Skin of body (tissue), 2 donors: ENCODE measurements around the gene GMDS. TPM values are rescaled to one million over a fixed set of nuclear protein-coding genes. Genes with fewer than 3 reads are reported as not detected.

Experiments used
- DNase-seq: peaks from one replicate; lab custom pipeline; 2025; lab: John Stamatoyannopoulos, UW
- total RNA-seq: library from RNA; depleted of rRNA; stranded (reverse); fragments of >200 nt; gene quantifications from one replicate; pipeline ENCODE4 v1.2.3, GENCODE V29; 2014

GMDS gene
- total RNA-seq, 1 donor from 2014 or later: 12.5 TPM

GRCh38 chr6:1631251-1631650, 614.2 kb downstream of the GMDS start:
- DNase-seq: no peak

- DNase-seq: no peak
These were observed 614.6 kb downstream of the GMDS start for GRCh38 chr6:1630771-1631217.

GRCh38 chr6:1630212-1630770, 615.1 kb downstream of the GMDS start:
- no peak for DNase-seq

GRCh38 chr6:1629316-1629715, 616.1 kb downstream of the GMDS start:
- DNase-seq: no peak

- DNase-seq: no peak
These were observed 617.4 kb downstream of the GMDS start for GRCh38 chr6:1627827-1628560.

- no peak for DNase-seq
These were observed 618.9 kb downstream of the GMDS start for GRCh38 chr6:1626481-1626880.

- no peak for DNase-seq
These were observed 619.5 kb downstream of the GMDS start for GRCh38 chr6:1625794-1626435.

- no peak for DNase-seq
These were observed 620.3 kb downstream of the GMDS start for GRCh38 chr6:1624851-1625781.

- no peak for DNase-seq
These were observed 621.2 kb downstream of the GMDS start for GRCh38 chr6:1624058-1624850.

GRCh38 chr6:1623769-1624057, 621.7 kb downstream of the GMDS start:
- DNase-seq: no peak

- DNase-seq: no peak
These were observed 622.3 kb downstream of the GMDS start for GRCh38 chr6:1622851-1623768.

GRCh38 chr6:1622220-1622850, 623.1 kb downstream of the GMDS start:
- DNase-seq: no peak

GRCh38 chr6:1621070-1621701, 624.2 kb downstream of the GMDS start:
- DNase-seq: no peak

GRCh38 chr6:1620504-1621069, 624.8 kb downstream of the GMDS start:
- DNase-seq: no peak

- no peak for DNase-seq
These were observed 625.5 kb downstream of the GMDS start for GRCh38 chr6:1619673-1620503.

- DNase-seq: no peak
These were observed 626.2 kb downstream of the GMDS start for GRCh38 chr6:1619098-1619672.
